Large intestine (tissue), 3 donors: ENCODE data around the gene USP4. TPM values are rescaled to one million over a fixed set of nuclear protein-coding genes. Genes with fewer than 3 reads are reported as not detected.
"Not testable (repeated sequence)": the region's sequence is repeated elsewhere in the genome, so short reads cannot be mapped to it uniquely, and the experiment has no call there.

Experiments
- DNase-seq, 2 donors: peaks; one replicate each; pipeline versions ENCODE4 v3.0.0 to v3.0.0-alpha.2; 2013
- H3K27ac ChIP-seq: one replicate; pipeline ENCODE4 v1.5.1; 2013; ENCODE audit warnings: low read length
- H3K27me3 ChIP-seq: 2 replicates; pipeline ENCODE4 v1.6.1; 2013; ENCODE audit warnings: low read length; ENCODE audit not compliant: control insufficient read depth, insufficient read depth
- H3K36me3 ChIP-seq: 2 replicates; pipeline ENCODE4 v1.6.1; 2013; ENCODE audit warnings: low read length; ENCODE audit not compliant: control insufficient read depth, insufficient read depth
- H3K4me1 ChIP-seq: one replicate; pipeline ENCODE4 v1.6.1; 2013; ENCODE audit warnings: low read length; ENCODE audit not compliant: control insufficient read depth, insufficient read depth
- H3K4me3 ChIP-seq: one replicate; pipeline ENCODE4 v1.5.1; 2013; ENCODE audit warnings: low read length
- H3K9me3 ChIP-seq: one replicate; pipeline ENCODE4 v1.6.1; 2013; ENCODE audit warnings: mild to moderate bottlenecking, low read depth, low read length, moderate library complexity; ENCODE audit not compliant: control insufficient read depth
- WGBS: methylation state at CpG from one replicate; pipeline ENCODE4 v1.1.5; 2013; ENCODE audit warnings: low lambda C conversion rate; ENCODE audit not compliant: insufficient coverage; 5-methylcytosine and 5-hydroxymethylcytosine counted together
- polyA plus RNA-seq: library from polyadenylated mRNA; unstranded; fragments of 120-200 nt; gene quantifications from one replicate; pipeline ENCODE4 v1.2.1, GENCODE V29; 2013

Gene USP4
- polyA plus RNA-seq, 1 donor = 48.6 TPM

- no peak for DNase-seq
- no peak overlapping the region for H3K4me3 ChIP-seq
- H3K36me3 ChIP-seq = peaks cover 13% of the 10 kb centered on the region
- H3K27ac ChIP-seq = peak overlapping the region; percentile 95
- no peaks in the 10 kb centered on the region for H3K27me3 ChIP-seq
- no CpG with 5 or more reads among the region's 2 CpGs for WGBS
- H3K4me1 ChIP-seq = peaks cover 37% of the 10 kb centered on the region
- no peaks in the 10 kb centered on the region for H3K9me3 ChIP-seq
Measured at GRCh38 chr3:49352281-49352680, 12.4 kb upstream of the USP4 start.

- no peaks in the 10 kb centered on the region for H3K27me3 ChIP-seq
- H3K36me3 ChIP-seq = peaks cover 12% of the 10 kb centered on the region
- DNase-seq = peak in 1 of 2 donors; percentile 32
- peak overlapping the region; percentile 95 for H3K27ac ChIP-seq
- H3K4me1 ChIP-seq = peaks cover 37% of the 10 kb centered on the region
- H3K4me3 ChIP-seq = no peak overlapping the region
- no peaks in the 10 kb centered on the region for H3K9me3 ChIP-seq
- WGBS = 33% methylated on average over 1 of the region's 1 CpG
Measured at GRCh38 chr3:49351521-49352011, 11.7 kb upstream of the USP4 start.

- Histone ChIP-seq H3K27ac (peak overlapping the region; percentile 95), H3K4me3 (no peak overlapping the region), H3K36me3 (no peaks in the 10 kb centered on the region), H3K4me1 (peaks cover 37% of the 10 kb centered on the region), H3K9me3 (no peaks in the 10 kb centered on the region), H3K27me3 (no peaks in the 10 kb centered on the region)
- no CpG with 5 or more reads among the region's 3 CpGs for WGBS
- DNase-seq = peak; percentile 67 to 89
Measured at GRCh38 chr3:49349348-49350114, 9.7 kb upstream of the USP4 start.

GRCh38 chr3:49348361-49348760, 8.5 kb upstream of the USP4 start:
- H3K9me3 ChIP-seq = not testable (repeated sequence)
- WGBS = no CpG with 5 or more reads among the region's 12 CpGs
- peak overlapping the region; percentile 95 for H3K27ac ChIP-seq

GRCh38 chr3:49346797-49347251, 7.0 kb upstream of the USP4 start:
- H3K9me3 ChIP-seq = no peaks in the 10 kb centered on the region
- 90% methylated on average over 2 of the region's 6 CpGs for WGBS
- no peaks in the 10 kb centered on the region for H3K36me3 ChIP-seq
- H3K27me3 ChIP-seq = no peaks in the 10 kb centered on the region
- peaks cover 35% of the 10 kb centered on the region for H3K4me1 ChIP-seq
- no peak overlapping the region for H3K27ac ChIP-seq
- no peak for DNase-seq
- no peak overlapping the region for H3K4me3 ChIP-seq

More at GRCh38 chr3:49348361-49348760, 8.5 kb upstream of the USP4 start:
- not testable (repeated sequence) for H3K36me3 ChIP-seq, H3K27me3 ChIP-seq, H3K4me3 ChIP-seq, DNase-seq
- H3K4me1 ChIP-seq = peaks cover 37% of the 10 kb centered on the region

GRCh38 chr3:49343163-49343562, 3.3 kb upstream of the USP4 start:
- Histone ChIP-seq H3K4me1 (peaks cover 12% of the 10 kb centered on the region), H3K27me3 (no peaks in the 10 kb centered on the region), H3K27ac (no peak overlapping the region), H3K36me3 (no peaks in the 10 kb centered on the region), H3K4me3 (no peak overlapping the region), H3K9me3 (no peaks in the 10 kb centered on the region)
- DNase-seq = no peak
- no CpG with 5 or more reads among the region's 3 CpGs for WGBS

GRCh38 chr3:49341996-49342395, 2.1 kb upstream of the USP4 start:
- no peaks in the 10 kb centered on the region for H3K27me3 ChIP-seq
- no peak overlapping the region for H3K4me3 ChIP-seq
- H3K27ac ChIP-seq = no peak overlapping the region
- no peaks in the 10 kb centered on the region for H3K36me3 ChIP-seq
- 100% methylated on average over 1 of the region's 6 CpGs for WGBS
- H3K4me1 ChIP-seq = peaks cover 12% of the 10 kb centered on the region
- no peaks in the 10 kb centered on the region for H3K9me3 ChIP-seq
- DNase-seq = no peak

- DNase-seq = no peak
- peak overlapping the region; percentile 96 for H3K4me3 ChIP-seq
Measured at GRCh38 chr3:49339581-49339940, 292 bp downstream of the USP4 start.

GRCh38 chr3:49333916-49334633, 5.8 kb downstream of the USP4 start:
- Histone ChIP-seq H3K27ac (peak overlapping the region; percentile 46), H3K9me3 (peaks cover 3% of the 10 kb centered on the region), H3K4me1 (peaks cover 6% of the 10 kb centered on the region), H3K36me3 (peaks cover 44% of the 10 kb centered on the region), H3K27me3 (no peaks in the 10 kb centered on the region), H3K4me3 (no peak overlapping the region)
- WGBS = no CpG with 5 or more reads among the region's 5 CpGs
- no peak for DNase-seq

More at GRCh38 chr3:49339581-49339940, 292 bp downstream of the USP4 start:
- no CpG with 5 or more reads among the region's 17 CpGs for WGBS
- peaks cover 15% of the 10 kb centered on the region for H3K4me1 ChIP-seq
- no peaks in the 10 kb centered on the region for H3K27me3 ChIP-seq
- H3K9me3 ChIP-seq = no peaks in the 10 kb centered on the region
- peaks cover 7% of the 10 kb centered on the region for H3K36me3 ChIP-seq
- peak overlapping the region; percentile 99 for H3K27ac ChIP-seq

GRCh38 chr3:49333091-49333490, 6.8 kb downstream of the USP4 start:
- Histone ChIP-seq H3K27ac (no peak overlapping the region), H3K36me3 (peaks cover 44% of the 10 kb centered on the region), H3K4me3 (no peak overlapping the region), H3K9me3 (peaks cover 3% of the 10 kb centered on the region), H3K4me1 (peaks cover 6% of the 10 kb centered on the region), H3K27me3 (no peaks in the 10 kb centered on the region)
- DNase-seq = no peak
- 100% methylated on average over 1 of the region's 3 CpGs for WGBS
